Kidney (tissue), 14 donors: ENCODE measurements around the gene CPZ. TPM values are rescaled to one million over a fixed set of nuclear protein-coding genes. Genes with fewer than 3 reads are reported as not detected.

Source experiments
- DNase-seq, 5 donors: peaks; one replicate each; pipeline ENCODE4 v3.0.0-alpha.2; 2013 to 2020
- FAIRE-seq: peaks from 2 replicates; lab custom pipeline; 2012; peaks lifted over from hg19 to GRCh38; lab: Jason Lieb, UNC
- H3K27ac ChIP-seq, 2 donors: one replicate each; pipeline ENCODE4 v1.7.0; 2013; ENCODE audit warnings: low read depth in 2 of 2, low read length in 2 of 2, inconsistent platforms in 1 of 2
- H3K27me3 ChIP-seq: one replicate; pipeline ENCODE4 v1.7.1; 2013; ENCODE audit warnings: low read length, inconsistent platforms; ENCODE audit not compliant: control insufficient read depth, insufficient read depth
- H3K36me3 ChIP-seq, 3 donors: one replicate each; pipeline versions ENCODE4 v1.7.0 to v1.7.1; 2013; ENCODE audit warnings: low read length in 3 of 3, control low read depth in 1 of 3, inconsistent platforms in 1 of 3; ENCODE audit not compliant: insufficient read depth in 3 of 3, control insufficient read depth in 2 of 3
- H3K4me1 ChIP-seq, 3 donors: one replicate each; pipeline versions ENCODE4 v1.7.0 to v1.7.1; 2013; ENCODE audit warnings: low read length in 3 of 3, inconsistent platforms in 1 of 3, low read depth in 1 of 3; ENCODE audit not compliant: control insufficient read depth in 2 of 3, insufficient read depth in 2 of 3
- H3K4me3 ChIP-seq, 3 donors: one replicate each; pipeline versions ENCODE4 v1.7.0 to v1.8.1; 2013; ENCODE audit warnings: low read length in 3 of 3, control low read depth in 1 of 3, inconsistent platforms in 1 of 3
- H3K9ac ChIP-seq, 3 donors: one replicate each; pipeline versions ENCODE4 v1.7.0 to v1.7.1; 2013; ENCODE audit warnings: low read length in 3 of 3, control low read depth in 1 of 3, inconsistent platforms in 1 of 3
- H3K9me3 ChIP-seq, 3 donors: one replicate each; pipeline versions ENCODE4 v1.7.0 to v1.7.1; 2013; ENCODE audit warnings: low read length in 3 of 3, control low read depth in 1 of 3, inconsistent platforms in 1 of 3; ENCODE audit not compliant: control insufficient read depth in 2 of 3, insufficient read depth in 1 of 3
- CTCF ChIP-seq: IDR thresholded peaks from 3 replicates; pipeline ENCODE4 v1.5.1; 2012; ENCODE audit warnings: mild to moderate bottlenecking, moderate library complexity, borderline replicate concordance; ENCODE audit not compliant: insufficient read depth; ENCODE audit errors: extremely low read depth
- intact Hi-C: fragments of 100-400 bp; cut with DNase I; formaldehyde crosslinking; loops from one replicate; pipeline ENCODE4 v1.11.1; 2022
- polyA plus RNA-seq: library from polyadenylated mRNA; stranded (reverse); fragments of 350-450 nt; fragmentation: Illumina TruSeq; extraction: RNeasy Lipid Tissue Mini Kit (QIAGEN cat#74804); gene quantifications from one replicate; pipeline ENCODE4 v1.2.3, GENCODE V29; 2014; ENCODE audit warnings: low read depth, low replicate concordance; ENCODE audit not compliant: insufficient read depth
- total RNA-seq: library from RNA; stranded (reverse); fragmentation: NEBNext Ultra II Directional; extraction: Animal tissue kit (Norgen Biotek cat#: 25700); gene quantifications from one replicate; pipeline ENCODE4 v1.2.1, GENCODE V29; 2021
- donor health status: control.
- donor health status: control.
- donor health status: control.
- donor health status: control.
- donor health status: control.
- donor health status: DM: yes; HTN: yes; CAD: no.
- donor health status: Normal renal cell carcinoma (clear cell type).

The CPZ gene
- total and polyA plus RNA-seq, 2 donors from 2014 or later, result 1.2 to 2.6 TPM

- no peak overlapping the region for H3K4me3 ChIP-seq
- intact Hi-C loops, result no loop called here
- FAIRE-seq (no peak), DNase-seq (peak in 1 of 5 donors; percentile 23)
- no peak for TF ChIP-seq CTCF
- no peak overlapping the region for H3K27ac ChIP-seq
- no peak overlapping the region for H3K9ac ChIP-seq
- no peaks in the 10 kb centered on the region for H3K27me3 ChIP-seq
- no peaks in the 10 kb centered on the region for H3K4me1 ChIP-seq
- H3K9me3 ChIP-seq, result no peaks in the 10 kb centered on the region
- no peaks in the 10 kb centered on the region for H3K36me3 ChIP-seq
Observed at GRCh38 chr4:8544282-8544681, 48.3 kb upstream of the CPZ start.

GRCh38 chr4:8544741-8545438 is 47.7 kb upstream of the CPZ start:
- Histone ChIP-seq H3K9ac (no peak overlapping the region), H3K27me3 (no peaks in the 10 kb centered on the region), H3K27ac (no peak overlapping the region), H3K36me3 (no peaks in the 10 kb centered on the region), H3K4me1 (no peaks in the 10 kb centered on the region), H3K4me3 (no peak overlapping the region), H3K9me3 (no peaks in the 10 kb centered on the region)
- peak in 4 of 5 donors; percentile 13 to 73 (median 50) for DNase-seq
- intact Hi-C loops, result no loop called here
- no peak for FAIRE-seq
- TF ChIP-seq CTCF, result no peak

- Histone ChIP-seq H3K27me3 (no peaks in the 10 kb centered on the region), H3K36me3 (no peaks in the 10 kb centered on the region), H3K4me3 (no peak overlapping the region), H3K4me1 (no peaks in the 10 kb centered on the region), H3K9ac (no peak overlapping the region), H3K27ac (no peak overlapping the region), H3K9me3 (no peaks in the 10 kb centered on the region)
- no peak for TF ChIP-seq CTCF
- DNase-seq (peak in 1 of 5 donors; percentile 25), FAIRE-seq (no peak)
- intact Hi-C loops, result no loop called here
Observed at GRCh38 chr4:8545439-8545765, 47.2 kb upstream of the CPZ start.

DNA sequence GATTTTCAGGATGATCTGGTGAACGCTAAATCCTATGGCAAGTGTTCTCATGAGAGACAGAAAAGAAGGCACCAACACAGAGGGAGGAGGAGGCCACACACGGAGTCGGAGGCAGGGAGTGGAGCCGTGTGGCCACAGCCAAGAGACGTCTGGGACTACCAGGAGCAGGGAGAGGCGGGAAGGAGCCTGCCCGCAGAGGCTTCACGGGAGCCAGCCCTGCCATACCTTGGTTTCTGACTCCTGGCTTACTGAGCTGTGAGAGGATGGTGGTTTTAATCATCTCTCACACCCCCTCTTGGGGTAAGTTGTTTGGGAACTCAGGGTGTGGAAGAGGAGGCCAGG is 45.8 kb upstream of the CPZ start:
- Histone ChIP-seq H3K27me3 (no peaks in the 10 kb centered on the region), H3K4me1 (no peaks in the 10 kb centered on the region), H3K27ac (no peak overlapping the region), H3K4me3 (no peak overlapping the region), H3K36me3 (no peaks in the 10 kb centered on the region), H3K9me3 (no peaks in the 10 kb centered on the region), H3K9ac (no peak overlapping the region)
- DNase-seq (peak in 1 of 5 donors; percentile 69), FAIRE-seq (no peak)
- intact Hi-C loops, result no loop called here
- TF ChIP-seq CTCF, result no peak
